HUES6 (cell line): ENCODE results near the gene CCBE1.

Source experiments
- H3K27ac ChIP-seq: 2 replicates; pipeline ENCODE4 v1.7.0; 2013; ENCODE audit warnings: low read depth, mild to moderate bottlenecking, low read length, inconsistent platforms
- H3K27me3 ChIP-seq: 2 replicates; pipeline ENCODE4 v1.6.1; 2013; ENCODE audit warnings: low read length; ENCODE audit not compliant: control insufficient read depth, insufficient read depth
- H3K36me3 ChIP-seq: 2 replicates; pipeline ENCODE4 v1.6.1; 2013; ENCODE audit warnings: low read length; ENCODE audit not compliant: control insufficient read depth, insufficient read depth
- H3K4me1 ChIP-seq: 2 replicates; pipeline ENCODE4 v1.6.1; 2013; ENCODE audit warnings: low read length; ENCODE audit not compliant: control insufficient read depth, insufficient read depth
- H3K4me3 ChIP-seq: 2 replicates; pipeline ENCODE4 v1.5.1; 2013; ENCODE audit warnings: low read depth, low read length
- H3K9ac ChIP-seq: one replicate; pipeline ENCODE4 v1.6.1; 2013; ENCODE audit warnings: mild to moderate bottlenecking, low read length
- H3K9me3 ChIP-seq: 2 replicates; pipeline ENCODE4 v1.6.1; 2013; ENCODE audit warnings: low read depth, low read length; ENCODE audit not compliant: control insufficient read depth, insufficient read depth

Gene CCBE1

GRCh38 chr18:59492756-59493421 lies 204.3 kb downstream of the CCBE1 start:
- no peak overlapping the region for H3K9ac ChIP-seq
- H3K27me3 ChIP-seq: no peaks in the 10 kb centered on the region
- peaks cover 6% of the 10 kb centered on the region; the same call in 1 of the 2 replicates for H3K9me3 ChIP-seq
- no peak overlapping the region for H3K27ac ChIP-seq
- no peak overlapping the region for H3K4me3 ChIP-seq
- H3K36me3 ChIP-seq: no peaks in the 10 kb centered on the region
- no peaks in the 10 kb centered on the region for H3K4me1 ChIP-seq

DNA sequence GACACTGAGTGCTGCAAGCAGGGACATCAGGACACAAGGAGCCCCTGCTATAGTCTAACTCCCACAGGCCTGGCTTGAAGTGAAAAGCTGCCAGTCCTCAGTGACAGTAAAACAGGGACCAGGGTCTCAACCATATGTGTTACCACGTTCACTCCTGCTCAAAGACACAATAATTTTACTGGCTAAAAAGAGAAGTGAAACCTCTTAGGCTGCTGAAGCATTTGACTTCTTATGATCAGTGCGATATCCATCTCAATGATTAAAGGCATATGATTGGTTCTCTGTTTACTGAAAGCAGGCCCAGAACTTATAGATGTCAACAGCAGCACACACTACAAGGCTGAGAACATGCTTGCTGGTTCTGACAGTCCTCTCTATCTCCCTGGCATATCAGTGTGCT lies 208.3 kb downstream of the CCBE1 start:
- no peak overlapping the region for H3K4me3 ChIP-seq
- no peaks in the 10 kb centered on the region for H3K36me3 ChIP-seq
- no peak overlapping the region for H3K27ac ChIP-seq
- H3K9me3 ChIP-seq: peaks cover 3% of the 10 kb centered on the region; the same call in 1 of the 2 replicates
- no peak overlapping the region for H3K9ac ChIP-seq
- no peaks in the 10 kb centered on the region for H3K4me1 ChIP-seq
- no peaks in the 10 kb centered on the region for H3K27me3 ChIP-seq

DNA sequence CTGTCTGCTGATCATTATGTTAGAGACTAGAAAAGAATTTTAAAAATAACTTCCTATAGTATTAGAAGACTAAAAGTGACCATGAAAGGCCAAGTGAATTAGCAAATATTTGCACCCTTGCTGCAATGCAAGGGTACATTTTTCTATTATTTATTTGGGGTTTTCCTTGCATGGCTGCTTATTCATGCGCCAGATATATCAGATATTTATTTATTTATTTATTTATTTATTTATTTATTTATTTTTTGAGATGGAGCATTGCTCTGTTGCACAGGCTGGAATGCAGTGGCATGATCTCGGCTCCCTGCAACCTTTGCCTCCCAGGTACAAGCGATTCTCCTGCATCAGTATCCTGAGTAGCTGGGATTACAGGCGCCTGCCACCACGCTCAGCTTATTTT lies 211.8 kb downstream of the CCBE1 start:
- Histone ChIP-seq H3K27ac (no peak overlapping the region), H3K4me3 (no peak overlapping the region), H3K36me3 (no peaks in the 10 kb centered on the region), H3K27me3 (no peaks in the 10 kb centered on the region), H3K9me3 (no peaks in the 10 kb centered on the region), H3K9ac (no peak overlapping the region), H3K4me1 (no peaks in the 10 kb centered on the region)

DNA sequence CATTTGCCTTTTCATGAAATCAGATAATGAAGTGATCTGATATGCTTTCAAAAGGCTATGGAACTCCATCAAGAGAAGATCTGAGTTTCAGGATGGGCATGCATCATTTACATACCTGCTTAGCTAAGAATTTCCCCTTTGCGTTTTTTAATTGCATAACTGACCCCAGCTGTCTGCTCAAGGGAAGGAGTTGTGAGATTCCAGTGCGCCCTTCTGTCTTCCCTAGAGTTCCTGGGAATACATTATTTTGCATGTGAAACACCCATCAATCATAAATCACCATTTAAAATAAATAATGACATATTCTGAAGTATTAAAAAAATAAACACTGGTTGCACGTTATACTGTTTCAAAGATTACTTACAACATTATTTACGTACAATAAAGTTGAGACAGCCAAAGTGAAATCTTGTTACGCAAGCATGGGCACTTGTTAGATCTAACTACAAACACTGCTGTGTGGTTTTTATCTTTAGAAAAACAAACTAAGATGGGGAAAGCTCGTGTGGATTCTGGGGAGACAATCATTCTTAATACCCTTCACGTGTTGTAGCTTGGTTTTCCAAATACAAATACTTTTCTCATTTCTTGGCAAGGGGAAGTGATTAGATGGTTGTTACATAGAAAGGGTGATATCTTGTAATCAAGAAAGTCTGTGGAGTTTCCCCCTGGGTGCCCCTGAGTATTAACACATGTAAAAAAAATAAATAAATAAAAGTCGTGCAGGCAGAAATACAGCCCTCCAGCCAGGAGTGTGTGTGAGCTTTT lies 212.5 kb downstream of the CCBE1 start:
- Histone ChIP-seq H3K27ac (no peak overlapping the region), H3K4me3 (no peak overlapping the region), H3K9ac (no peak overlapping the region)

GRCh38 chr18:59484131-59484530 lies 213.1 kb downstream of the CCBE1 start:
- H3K9ac ChIP-seq: no peak overlapping the region
- no peaks in the 10 kb centered on the region for H3K4me1 ChIP-seq
- no peak overlapping the region for H3K4me3 ChIP-seq
- H3K36me3 ChIP-seq: no peaks in the 10 kb centered on the region
- no peak overlapping the region for H3K27ac ChIP-seq
- H3K27me3 ChIP-seq: no peaks in the 10 kb centered on the region
- H3K9me3 ChIP-seq: no peaks in the 10 kb centered on the region

More for the DNA sequence above, 212.5 kb downstream of the CCBE1 start:
- Histone ChIP-seq H3K36me3 (no peaks in the 10 kb centered on the region), H3K9me3 (no peaks in the 10 kb centered on the region), H3K27me3 (no peaks in the 10 kb centered on the region), H3K4me1 (no peaks in the 10 kb centered on the region)

DNA sequence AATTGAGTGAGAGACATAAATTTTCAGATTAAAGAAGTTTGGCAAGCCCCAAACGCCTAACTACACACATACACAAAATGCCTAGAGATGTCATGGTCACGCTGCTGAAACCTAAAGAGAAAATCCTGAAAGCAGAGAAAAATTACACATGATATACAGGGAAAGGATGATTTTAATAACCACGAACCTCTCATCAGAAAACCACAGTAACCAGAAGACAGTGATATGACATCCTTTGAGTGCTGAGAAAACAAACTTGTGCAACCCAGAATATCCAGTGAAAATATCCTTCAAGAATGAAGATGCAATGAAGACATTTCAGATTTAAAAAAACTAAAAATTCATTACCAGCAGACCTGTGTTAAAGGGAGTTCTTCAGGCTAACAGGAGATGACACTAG lies 215.8 kb downstream of the CCBE1 start:
- H3K9me3 ChIP-seq: no peaks in the 10 kb centered on the region

GRCh38 chr18:59479776-59480175 lies 217.4 kb downstream of the CCBE1 start:
- no peaks in the 10 kb centered on the region for H3K36me3 ChIP-seq
- H3K9me3 ChIP-seq: no peaks in the 10 kb centered on the region
- no peak overlapping the region for H3K4me3 ChIP-seq
- no peaks in the 10 kb centered on the region for H3K4me1 ChIP-seq
- no peak overlapping the region for H3K9ac ChIP-seq
- H3K27ac ChIP-seq: no peak overlapping the region
- H3K27me3 ChIP-seq: no peaks in the 10 kb centered on the region

More for the DNA sequence above, 215.8 kb downstream of the CCBE1 start:
- Histone ChIP-seq H3K27ac (no peak overlapping the region), H3K4me3 (no peak overlapping the region), H3K4me1 (no peaks in the 10 kb centered on the region), H3K36me3 (no peaks in the 10 kb centered on the region), H3K27me3 (no peaks in the 10 kb centered on the region), H3K9ac (no peak overlapping the region)

DNA sequence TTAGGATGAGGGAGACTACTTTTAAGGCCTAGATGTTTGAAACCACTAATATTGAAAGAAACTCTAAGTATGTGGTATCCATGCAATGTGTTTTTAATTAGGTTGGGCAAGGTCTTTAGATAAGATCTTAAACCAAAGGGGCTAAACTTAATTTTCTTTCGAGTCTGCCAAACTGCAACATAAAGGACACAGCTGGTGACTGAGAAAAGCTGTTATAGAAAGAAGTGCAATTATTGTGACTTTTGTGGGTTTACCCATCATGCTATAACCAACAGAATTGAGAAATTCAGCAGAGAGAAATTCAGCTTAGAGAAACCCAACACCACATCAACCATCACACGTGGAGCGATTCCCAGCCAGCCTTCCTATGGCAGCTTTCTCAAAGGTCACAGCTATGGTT lies 218.6 kb downstream of the CCBE1 start:
- no peak overlapping the region for H3K9ac ChIP-seq
- H3K27ac ChIP-seq: no peak overlapping the region
- H3K4me1 ChIP-seq: no peaks in the 10 kb centered on the region
- no peaks in the 10 kb centered on the region for H3K36me3 ChIP-seq
- no peak overlapping the region for H3K4me3 ChIP-seq
- no peaks in the 10 kb centered on the region for H3K27me3 ChIP-seq
- H3K9me3 ChIP-seq: no peaks in the 10 kb centered on the region

- H3K4me1 ChIP-seq: no peaks in the 10 kb centered on the region
- no peak overlapping the region for H3K9ac ChIP-seq
- no peaks in the 10 kb centered on the region for H3K9me3 ChIP-seq
- H3K27me3 ChIP-seq: no peaks in the 10 kb centered on the region
- H3K27ac ChIP-seq: no peak overlapping the region
- no peaks in the 10 kb centered on the region for H3K36me3 ChIP-seq
- no peak overlapping the region for H3K4me3 ChIP-seq
Measured at GRCh38 chr18:59477849-59478248, 219.4 kb downstream of the CCBE1 start.

GRCh38 chr18:59470561-59471121 lies 226.6 kb downstream of the CCBE1 start:
- Histone ChIP-seq H3K9ac (no peak overlapping the region), H3K4me1 (no peaks in the 10 kb centered on the region), H3K9me3 (no peaks in the 10 kb centered on the region), H3K27me3 (no peaks in the 10 kb centered on the region), H3K4me3 (no peak overlapping the region), H3K36me3 (no peaks in the 10 kb centered on the region), H3K27ac (no peak overlapping the region)

DNA sequence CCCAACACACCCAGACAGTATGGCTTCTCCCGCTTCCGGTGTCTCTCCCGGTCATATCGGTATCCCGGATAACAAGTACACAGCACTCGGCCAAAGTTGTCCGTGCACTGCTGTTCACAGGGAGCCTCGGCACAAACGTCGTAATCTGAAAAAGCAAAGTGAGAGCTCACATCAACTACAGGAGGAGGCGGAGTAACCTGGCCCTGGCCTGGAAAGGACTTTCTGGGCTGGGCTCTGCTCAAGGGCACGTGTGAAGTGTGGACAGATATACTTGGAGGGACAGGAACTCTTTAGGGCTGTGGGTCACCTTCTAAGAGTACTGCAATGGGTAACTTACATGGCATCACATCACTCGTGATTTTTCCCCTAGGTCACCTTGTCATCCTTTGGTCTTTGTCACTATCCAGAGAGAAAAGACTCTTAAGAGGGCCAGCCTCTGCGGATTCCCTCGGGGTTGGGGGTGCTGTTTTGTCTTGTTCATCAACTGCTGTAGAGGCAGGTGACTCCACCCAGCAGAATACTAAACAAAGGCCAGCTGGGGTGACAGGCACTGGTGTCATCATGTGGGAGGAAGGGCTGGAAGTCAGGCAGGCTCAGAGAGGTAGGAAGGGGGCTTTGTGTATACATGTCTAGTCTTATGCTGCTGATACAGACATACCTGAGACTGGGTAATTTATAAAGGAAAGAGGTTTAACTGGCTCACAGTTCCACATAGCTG lies 227.6 kb downstream of the CCBE1 start:
- H3K4me3 ChIP-seq: no peak overlapping the region
- no peak overlapping the region for H3K9ac ChIP-seq
- no peaks in the 10 kb centered on the region for H3K27me3 ChIP-seq
- H3K36me3 ChIP-seq: no peaks in the 10 kb centered on the region
- no peaks in the 10 kb centered on the region for H3K9me3 ChIP-seq
- H3K27ac ChIP-seq: no peak overlapping the region
- no peaks in the 10 kb centered on the region for H3K4me1 ChIP-seq
